Stimulated activated CD4-positive, alpha-beta T cell treated with anti-CD3 and anti-CD28 coated beads, Interleukin-4, amount 100 ng/mL, for 4 hours (primary cell): Measurements from ENCODE around the gene ADAMTS2.

ENCODE experiments used
- DNase-seq, 2 experiments: peaks; one replicate each; pipeline ENCODE4 v3.0.0-alpha.2; 2020

ADAMTS2 gene

GRCh38 chr5:179170606-179171005, 174.7 kb downstream of the ADAMTS2 start:
- no peak for DNase-seq

GRCh38 chr5:179169836-179170235, 175.4 kb downstream of the ADAMTS2 start:
- no peak for DNase-seq

GRCh38 chr5:179168664-179169063, 176.6 kb downstream of the ADAMTS2 start:
- no peak for DNase-seq

- DNase-seq = no peak
Observed at GRCh38 chr5:179167871-179168451, 177.3 kb downstream of the ADAMTS2 start.

GRCh38 chr5:179166886-179167841, 178.1 kb downstream of the ADAMTS2 start:
- DNase-seq = peak; percentile 36 to 72

- no peak for DNase-seq
Observed at GRCh38 chr5:179166171-179166885, 178.9 kb downstream of the ADAMTS2 start.

- DNase-seq = no peak
Observed at GRCh38 chr5:179165421-179166170, 179.7 kb downstream of the ADAMTS2 start.

- no peak for DNase-seq
Observed at GRCh38 chr5:179164331-179165311, 180.6 kb downstream of the ADAMTS2 start.

- no peak for DNase-seq
Observed at GRCh38 chr5:179163236-179164155, 181.8 kb downstream of the ADAMTS2 start.

GRCh38 chr5:179162351-179163235, 182.7 kb downstream of the ADAMTS2 start:
- no peak for DNase-seq

GRCh38 chr5:179161901-179162300, 183.4 kb downstream of the ADAMTS2 start:
- DNase-seq = no peak

GRCh38 chr5:179160584-179160983, 184.7 kb downstream of the ADAMTS2 start:
- no peak for DNase-seq

GRCh38 chr5:179158556-179158955, 186.7 kb downstream of the ADAMTS2 start:
- DNase-seq = no peak

- no peak for DNase-seq
Observed at GRCh38 chr5:179154991-179155955, 190.0 kb downstream of the ADAMTS2 start.

- no peak for DNase-seq
Observed at GRCh38 chr5:179154346-179154990, 190.8 kb downstream of the ADAMTS2 start.

- DNase-seq = no peak
Observed at GRCh38 chr5:179153921-179154345, 191.3 kb downstream of the ADAMTS2 start.

GRCh38 chr5:179153341-179153901, 191.8 kb downstream of the ADAMTS2 start:
- no peak for DNase-seq
